Astrocyte of the cerebellum (primary cell): Measurements from ENCODE around the gene TSLP.

ENCODE experiments used
- DNase-seq: peaks from one replicate; pipeline ENCODE4 v3.0.0-alpha.2; 2011; ENCODE audit warnings: low read depth
- H3K4me3 ChIP-seq: 2 replicates; pipeline ENCODE4 v1.5.1; 2011; ENCODE audit warnings: mild to moderate bottlenecking, low read depth, low read length, moderate library complexity
- CTCF ChIP-seq: IDR thresholded peaks from 2 replicates; pipeline ENCODE4 v1.5.1; 2012; ENCODE audit warnings: low read length, low read depth, moderate library complexity, mild to moderate bottlenecking; ENCODE audit errors: missing control alignments
- in situ Hi-C: cut with HindIII; loops from 2 replicates; pipeline ENCODE4 v1.10.0; 2017; ENCODE audit warnings: low sequenced_read_pairs

The TSLP gene

GRCh38 chr5:111083323-111083722 lies 11.8 kb downstream of the TSLP start:
- TF ChIP-seq CTCF = no peak
- no peak for DNase-seq
- in situ Hi-C loops = no loop called here
- no peak overlapping the region for H3K4me3 ChIP-seq

GRCh38 chr5:111092062-111092853 lies 20.7 kb downstream of the TSLP start, which contains the start of gene WDR36:
TSS of gene WDR36 (plus strand) at chr5:111092348. CDS start at chr5:111092457, 109 bp downstream.
- TF ChIP-seq CTCF = no peak
- in situ Hi-C loops = no loop called here
- DNase-seq = peak; percentile 85
- H3K4me3 ChIP-seq = peak within 1 kb of the TSS; percentile 91

- in situ Hi-C loops = no loop called here
- no peak for DNase-seq
- no peak for TF ChIP-seq CTCF
- no peak overlapping the region for H3K4me3 ChIP-seq
These were observed 24.5 kb downstream of the TSLP start for GRCh38 chr5:111095982-111096381.

GRCh38 chr5:111099058-111099778 lies 27.7 kb downstream of the TSLP start:
- DNase-seq = no peak
- no peak overlapping the region for H3K4me3 ChIP-seq
- in situ Hi-C loops = no loop called here
- TF ChIP-seq CTCF = no peak

- no peak for TF ChIP-seq CTCF
- in situ Hi-C loops = no loop called here
These were observed 34.9 kb downstream of the TSLP start for GRCh38 chr5:111106320-111106948.

GRCh38 chr5:111107371-111107770 lies 35.9 kb downstream of the TSLP start:
- no peak for TF ChIP-seq CTCF
- in situ Hi-C loops = no loop called here
- H3K4me3 ChIP-seq = no peak overlapping the region
- no peak for DNase-seq

More at GRCh38 chr5:111106320-111106948, 34.9 kb downstream of the TSLP start:
- no peak for DNase-seq
- no peak overlapping the region for H3K4me3 ChIP-seq
